Measurements from ENCODE around the gene LRRC9.
A peak's percentile ranks its signal among the peaks of the same experiment; 100 is the strongest.
"Not testable (repeated sequence)": the region's sequence is repeated elsewhere in the genome, so short reads cannot be mapped to it uniquely, and the experiment has no call there.

LRRC9 gene

DNA sequence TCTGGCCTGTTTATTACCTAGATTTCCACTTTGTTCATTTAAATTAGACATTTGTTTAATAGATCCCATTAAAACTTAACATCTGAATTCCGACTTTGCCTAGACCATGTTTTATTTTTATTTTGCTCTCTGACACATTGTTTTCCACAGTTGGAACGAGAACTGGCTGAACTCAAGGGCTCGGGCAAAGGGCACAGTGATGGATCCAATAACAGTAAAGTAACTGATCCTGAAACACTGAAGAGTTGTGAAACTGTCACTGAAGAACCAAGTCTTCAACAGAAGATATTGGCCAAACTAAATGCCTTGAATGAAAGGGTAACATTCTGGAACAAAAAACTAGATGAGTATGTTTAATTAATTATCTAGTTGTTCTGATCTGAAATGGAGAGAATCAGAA, 39.7 kb downstream of the LRRC9 start:
- no peak for DNase-seq

DNA sequence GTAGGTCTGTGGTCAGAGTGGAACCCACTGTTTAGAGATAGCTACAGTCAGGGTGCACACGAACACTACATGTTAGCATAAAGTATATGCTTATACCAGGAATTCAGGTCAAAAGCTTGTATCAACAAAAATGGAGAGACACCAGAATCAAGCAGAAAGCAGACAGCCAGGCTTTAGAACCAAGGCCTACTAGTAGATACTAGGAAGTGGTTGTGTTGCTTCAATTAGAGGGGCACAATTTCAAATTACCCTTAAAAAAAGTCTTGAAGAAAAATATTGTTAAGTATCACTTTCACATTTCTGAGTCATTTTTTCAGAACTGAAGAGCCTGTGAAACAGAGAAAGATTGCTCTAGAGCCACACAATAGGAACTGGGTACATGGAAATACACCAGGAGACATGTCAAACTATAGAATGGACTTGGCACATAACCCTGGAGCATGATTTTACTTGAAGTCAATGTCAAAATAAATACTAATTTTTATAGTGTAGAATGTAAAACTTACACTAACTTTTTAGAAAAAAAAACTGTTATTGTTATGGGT, 41.6 kb downstream of the LRRC9 start:
- no peak for DNase-seq

DNA sequence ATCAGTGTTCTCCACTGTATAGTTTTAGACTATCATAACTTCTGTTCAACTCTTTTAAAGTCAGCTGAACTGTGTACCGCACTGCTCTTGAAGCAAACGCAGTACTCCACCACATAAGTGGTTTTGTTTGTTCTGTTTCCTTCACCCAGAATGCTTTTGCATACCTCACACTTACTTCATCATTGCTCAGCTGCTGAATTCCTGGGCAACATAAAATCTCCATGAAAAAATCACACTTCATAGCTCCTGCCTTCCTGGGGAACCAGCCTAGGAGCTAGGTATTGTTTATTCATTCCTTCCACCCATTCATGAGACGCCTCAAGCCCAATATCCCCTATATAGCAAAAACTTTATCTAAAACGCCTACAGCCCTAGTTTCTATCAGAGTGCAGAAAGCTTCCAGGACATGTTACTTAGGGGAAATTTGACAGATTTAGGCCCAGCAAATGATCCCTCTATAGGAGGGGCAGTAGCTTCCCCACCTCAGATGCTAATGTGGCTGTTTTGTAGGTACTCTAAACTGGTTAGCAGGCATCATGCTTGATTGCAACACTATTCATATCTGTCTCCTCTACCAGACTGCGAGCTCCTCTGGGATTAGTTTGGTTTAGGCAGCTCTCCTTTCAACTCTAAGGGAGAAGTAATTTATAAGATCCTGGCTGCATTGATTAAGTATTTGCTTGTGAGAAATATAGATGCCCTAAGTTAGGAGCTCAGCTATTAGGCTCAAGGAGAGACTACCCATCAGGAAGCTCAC, 44.5 kb downstream of the LRRC9 start:
- DNase-seq: no peak

DNA sequence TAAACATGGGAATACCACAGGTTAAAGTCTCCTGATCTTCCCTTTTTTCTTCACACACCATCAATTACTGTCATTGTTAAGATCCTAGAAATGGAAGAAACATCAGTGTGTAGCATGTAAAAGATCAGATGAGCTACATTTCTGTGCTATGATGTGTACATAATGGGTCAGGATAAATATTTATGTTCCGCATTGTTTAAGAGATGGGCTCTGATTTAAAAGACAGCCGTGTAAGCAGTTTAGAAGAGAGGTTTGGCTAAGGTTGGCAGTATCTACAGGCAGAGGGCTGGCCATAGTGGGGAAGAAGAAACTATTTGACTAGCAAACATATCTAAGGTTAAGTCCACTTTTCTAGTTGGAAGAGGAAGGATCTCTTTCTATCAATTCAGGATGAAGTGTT, 49.4 kb downstream of the LRRC9 start:
- no peak for DNase-seq

DNA sequence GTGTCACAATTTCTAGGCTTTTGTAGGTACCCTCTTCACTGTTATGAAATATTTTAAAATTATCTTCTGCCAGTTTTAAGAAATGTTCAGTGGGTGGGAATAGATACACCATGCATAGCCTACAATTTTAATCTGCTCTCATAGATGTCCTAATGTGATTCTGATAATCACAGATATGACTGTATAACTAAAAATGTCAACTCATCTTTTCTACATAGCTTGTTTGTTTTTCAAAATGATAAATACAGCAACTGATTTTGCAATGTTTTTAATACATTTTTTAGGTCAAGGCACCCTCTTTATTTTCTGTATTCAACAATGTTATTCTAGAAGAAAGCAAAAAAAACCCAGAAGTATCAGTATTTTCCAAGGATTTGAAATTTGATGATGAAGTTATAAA, 61.6 kb downstream of the LRRC9 start:
- no peak for DNase-seq

DNA sequence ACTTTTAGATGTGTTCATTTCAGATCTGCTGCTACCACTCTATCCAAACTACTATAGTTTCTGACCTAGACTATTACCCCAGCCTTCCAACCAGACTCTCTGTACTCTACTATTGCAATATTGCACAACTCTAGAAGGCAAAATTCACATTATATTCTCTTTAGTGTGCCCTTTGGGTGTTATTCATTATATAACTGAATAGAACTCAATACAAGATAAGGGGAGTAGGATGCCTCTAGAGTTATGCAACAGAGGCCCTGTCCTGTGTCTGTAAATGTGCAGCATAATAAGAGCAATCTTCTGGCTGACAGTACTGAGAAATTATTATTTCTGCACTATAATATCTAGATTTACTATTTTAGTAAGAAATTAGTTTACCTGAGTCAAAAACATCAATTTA, 63.1 kb downstream of the LRRC9 start:
- no peak for DNase-seq

DNA sequence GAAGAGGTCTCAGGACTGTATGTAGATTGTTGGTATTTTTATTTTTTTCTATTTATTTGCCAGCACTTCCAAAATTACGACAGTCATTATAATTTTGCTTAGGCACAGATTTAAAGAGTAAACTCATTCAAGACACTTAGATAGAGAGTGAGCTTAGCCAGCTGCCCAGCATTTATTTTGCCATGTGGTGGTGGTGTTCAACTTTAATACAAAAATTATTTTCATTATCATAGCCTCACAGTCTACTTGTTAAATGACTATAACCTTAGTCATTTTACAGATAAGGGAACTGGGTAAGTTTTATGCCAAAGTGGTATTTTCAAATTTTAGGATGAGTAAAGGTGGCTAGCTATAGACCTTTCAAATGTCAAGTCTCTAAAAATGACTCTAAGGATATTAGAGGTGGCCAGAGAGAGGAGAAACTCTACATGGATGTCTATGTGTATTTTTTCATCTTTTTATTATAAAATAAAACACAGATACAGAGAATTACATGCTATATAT, 66.7 kb downstream of the LRRC9 start:
- DNase-seq: no peak

DNA sequence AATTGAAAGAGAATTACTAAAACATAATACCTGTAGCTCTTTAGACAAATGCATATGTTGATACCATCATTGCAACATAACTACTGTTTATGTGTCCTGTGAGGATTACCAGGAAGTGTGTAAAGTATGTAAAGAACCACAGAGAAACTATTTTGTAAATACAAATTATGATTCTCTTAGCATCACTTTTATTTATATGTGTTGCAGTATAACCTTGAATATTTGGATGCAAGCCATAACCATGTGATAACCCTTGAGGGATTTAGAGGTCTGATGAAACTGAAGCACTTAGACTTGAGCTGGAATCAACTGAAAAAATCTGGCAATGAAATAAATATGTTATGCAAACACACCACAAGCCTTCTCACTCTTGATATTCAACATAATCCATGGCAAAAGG, 77.5 kb downstream of the LRRC9 start:
- no peak for DNase-seq

DNA sequence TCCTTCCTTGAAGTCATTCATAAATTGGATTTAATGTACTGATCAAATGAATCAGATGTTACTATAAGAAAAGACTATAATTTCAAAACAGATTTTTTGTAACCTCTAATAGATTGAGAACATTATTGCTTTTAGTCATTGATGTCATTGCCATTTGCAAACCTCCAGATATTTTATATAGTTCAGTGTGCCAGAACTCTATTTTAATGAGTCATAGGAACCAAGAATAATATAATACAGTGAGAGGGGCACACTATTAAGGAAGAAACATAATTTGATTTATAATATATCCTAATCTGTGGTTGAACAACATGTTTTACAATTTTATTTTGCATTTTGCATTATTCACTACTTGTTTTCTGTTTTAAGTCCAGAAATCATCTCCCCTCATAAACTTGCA, 78.0 kb downstream of the LRRC9 start:
- no peak for DNase-seq

DNA sequence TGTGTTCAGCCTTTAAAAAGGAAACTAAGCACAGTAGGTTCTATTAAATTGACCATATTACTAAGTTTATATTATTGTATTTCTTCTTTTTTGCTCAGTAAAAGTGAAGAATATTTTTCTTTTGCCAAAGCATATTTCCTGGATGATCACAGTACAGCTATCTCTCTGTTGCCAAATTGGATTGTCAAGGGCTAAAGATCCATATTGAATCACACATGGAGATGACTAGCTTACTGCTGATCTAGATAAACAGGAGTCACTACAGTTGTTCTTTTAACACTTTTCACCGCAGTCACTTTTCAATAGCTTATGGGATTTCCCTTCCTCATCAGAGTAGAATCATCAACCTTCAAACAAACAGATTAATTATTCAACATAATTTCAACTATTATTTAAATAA, 78.6 kb downstream of the LRRC9 start:
- DNase-seq: no peak

DNA sequence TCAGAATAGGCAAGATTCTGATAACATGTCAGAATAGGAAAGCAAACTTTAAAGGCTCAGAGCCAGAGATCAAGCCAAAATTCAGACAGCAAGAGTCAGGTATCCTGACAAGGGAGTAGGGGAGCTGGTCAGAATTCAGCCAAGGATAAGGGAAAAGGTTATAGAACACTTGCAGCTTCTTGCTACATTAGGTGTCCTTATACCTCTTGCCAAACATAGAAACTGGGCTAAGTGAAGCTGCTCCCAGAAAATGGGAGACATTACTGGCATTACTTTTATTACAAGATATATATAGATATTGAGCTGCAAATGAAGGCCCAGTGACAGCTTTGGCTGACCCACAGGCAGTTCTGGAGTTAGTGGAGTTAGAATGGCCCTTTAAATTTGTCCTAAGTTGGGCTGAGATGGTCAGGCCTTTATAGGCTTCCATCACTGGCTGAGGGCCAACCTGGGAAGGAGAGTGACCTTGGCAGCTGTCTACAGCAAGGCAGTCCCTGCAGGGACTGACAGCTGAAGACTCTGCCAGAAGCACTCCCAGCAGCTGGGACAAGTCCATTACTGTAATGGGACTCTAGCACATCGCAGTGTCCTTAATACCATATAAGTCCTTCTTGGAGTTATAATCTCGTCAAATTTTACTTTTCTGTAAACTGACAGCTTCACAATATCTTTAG, 83.0 kb downstream of the LRRC9 start:
- DNase-seq: no peak

DNA sequence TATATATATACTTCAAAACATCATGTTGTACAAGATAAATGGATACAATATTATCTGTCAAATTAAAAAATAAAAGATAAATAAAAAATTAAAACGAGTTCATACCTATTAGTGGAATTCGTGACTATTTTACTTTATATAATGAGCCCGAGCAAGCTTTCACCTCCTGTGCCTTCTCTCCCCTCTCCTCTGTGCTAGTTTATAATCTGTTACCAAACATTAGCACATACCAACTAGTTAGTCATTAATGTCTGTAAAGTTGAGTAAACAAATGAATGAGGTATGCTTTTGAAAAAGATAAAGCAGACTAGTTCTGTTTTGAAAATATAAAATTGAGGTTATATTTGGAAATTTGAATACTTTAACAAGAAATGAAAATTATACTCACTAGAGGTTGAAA, 84.0 kb downstream of the LRRC9 start:
- DNase-seq: no peak

DNA sequence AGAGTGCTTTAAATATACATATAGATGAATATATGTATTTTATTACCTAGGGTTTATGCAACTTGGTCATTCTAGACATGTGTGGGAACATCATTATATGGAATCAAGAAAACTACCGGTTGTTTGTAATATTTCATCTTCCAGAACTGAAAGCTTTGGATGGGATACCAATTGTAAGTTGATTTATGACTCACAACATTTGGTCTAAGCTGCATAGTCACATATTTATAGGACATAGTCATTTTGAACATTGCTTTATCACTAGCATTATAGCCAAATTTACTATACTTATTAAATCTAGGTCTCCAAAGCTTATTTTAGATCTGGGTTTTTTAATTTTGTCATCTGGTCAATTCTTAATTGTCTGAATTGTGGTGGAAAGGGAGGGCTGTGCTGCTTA, 88.1 kb downstream of the LRRC9 start:
- no peak for DNase-seq

DNA sequence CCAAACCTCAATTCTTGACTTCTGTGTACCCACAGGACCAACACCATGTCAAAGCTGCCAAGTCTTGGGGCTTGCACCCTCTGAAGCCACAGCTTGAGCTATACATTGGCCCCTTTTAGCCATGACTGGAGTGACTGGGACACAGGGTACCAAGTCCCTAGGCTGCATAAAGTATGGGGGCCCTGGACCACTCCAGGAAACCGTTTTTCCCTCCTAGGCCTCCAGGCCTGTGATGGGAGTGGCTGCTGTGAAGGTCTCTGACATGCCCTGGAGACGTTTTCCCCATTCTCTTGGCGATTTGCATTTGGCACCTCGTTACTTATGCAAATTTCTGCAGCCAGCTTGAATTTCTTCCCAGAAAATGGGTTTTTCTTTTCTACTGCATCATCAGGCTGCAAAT, 90.3 kb downstream of the LRRC9 start:
- DNase-seq: not testable (repeated sequence)

DNA sequence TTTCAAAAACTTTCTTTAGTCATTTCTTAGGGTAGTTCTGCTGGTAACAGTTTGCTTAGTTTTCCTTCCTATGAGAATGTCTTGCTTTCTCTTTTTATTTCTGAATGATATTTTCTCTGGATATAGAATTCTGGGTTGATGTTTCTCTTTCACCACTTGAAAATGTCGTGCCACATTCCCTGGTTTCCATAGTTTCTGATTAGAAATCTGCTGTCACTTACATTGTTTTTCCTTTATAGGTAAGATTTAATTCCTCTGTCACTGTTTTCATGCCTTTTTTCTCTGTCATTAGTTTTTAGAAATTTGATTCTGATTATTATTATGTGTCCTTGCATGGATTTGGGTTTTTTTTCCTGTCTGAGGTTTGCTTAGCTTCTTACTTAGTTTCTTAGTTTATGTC, 94.5 kb downstream of the LRRC9 start:
- no peak for DNase-seq

DNA sequence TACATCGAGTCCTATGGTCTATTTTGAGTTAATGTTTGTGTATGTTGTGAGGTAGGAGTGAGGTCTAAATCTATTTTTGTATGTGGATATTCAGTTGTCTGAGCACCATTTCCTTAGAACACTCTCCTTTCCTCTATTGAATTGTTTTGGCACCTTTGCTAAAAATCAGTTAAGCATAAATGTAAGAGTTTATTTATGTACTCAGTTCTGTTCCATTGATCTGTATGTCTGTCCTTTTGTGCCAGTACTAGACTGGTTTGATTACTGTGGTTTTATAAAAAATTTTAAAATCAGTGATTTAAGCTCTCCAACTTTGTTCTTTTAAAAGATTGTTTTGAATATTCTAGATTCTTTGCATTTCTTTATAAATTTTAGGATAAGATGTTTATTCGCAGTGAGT, 101.7 kb downstream of the LRRC9 start:
- DNase-seq: no peak

DNA sequence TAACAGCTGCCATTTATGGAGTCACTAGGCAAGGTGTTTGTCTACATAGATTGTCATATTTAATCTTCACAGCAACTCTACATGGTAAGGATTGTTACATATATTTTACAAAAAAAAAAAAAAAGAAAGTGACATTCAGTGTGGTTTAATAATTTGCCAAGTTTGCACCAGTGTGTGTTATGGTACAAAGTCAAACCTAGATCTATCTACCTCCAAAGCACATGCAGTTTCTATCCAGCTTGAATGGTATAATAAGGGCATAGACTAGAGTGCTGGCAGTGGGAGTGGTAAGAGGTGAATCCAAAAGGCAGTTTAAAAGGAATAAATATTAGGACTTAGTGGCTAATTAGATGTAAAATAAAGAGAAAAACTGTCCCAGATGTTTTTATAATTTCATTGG, 105.6 kb downstream of the LRRC9 start:
- no peak for DNase-seq

DNA sequence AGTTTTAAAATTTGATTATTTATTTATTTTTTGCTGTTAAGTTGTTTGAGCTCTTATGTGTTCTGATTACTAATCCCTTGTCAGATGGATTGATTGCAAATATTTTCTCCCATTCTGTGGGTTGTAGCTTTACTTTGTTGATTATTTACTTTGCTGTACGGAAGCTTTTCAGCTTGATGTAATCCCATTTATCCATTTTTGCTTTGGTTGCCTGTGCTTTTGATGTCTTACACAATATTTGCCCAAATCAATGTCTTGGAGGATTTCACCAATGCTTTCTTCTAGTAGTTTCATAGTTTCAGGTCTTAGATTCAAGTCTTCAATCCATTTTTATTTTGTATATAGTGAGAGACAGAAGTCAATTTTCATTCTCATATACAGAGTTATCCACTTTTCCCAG, 115.2 kb downstream of the LRRC9 start:
- DNase-seq: no peak

DNA sequence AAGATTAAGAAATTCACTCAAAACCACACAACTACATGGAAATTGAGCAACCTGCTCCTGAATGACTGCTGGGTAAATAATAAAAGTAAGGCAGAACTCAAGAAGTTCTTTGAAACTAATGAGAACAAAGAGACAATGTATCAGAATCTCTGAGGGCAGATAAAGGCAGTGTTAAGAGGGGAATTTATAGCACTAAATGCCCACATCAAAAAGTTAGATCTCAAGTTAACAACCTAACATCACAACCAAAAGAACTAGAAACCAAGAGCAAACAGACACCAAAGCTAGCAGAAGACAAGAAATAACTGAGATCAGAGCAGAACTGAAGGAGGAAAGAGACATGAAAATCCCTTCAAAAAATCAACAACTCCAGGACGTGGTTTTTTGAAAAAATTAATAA, 128.0 kb downstream of the LRRC9 start:
- not testable (repeated sequence) for DNase-seq

DNA sequence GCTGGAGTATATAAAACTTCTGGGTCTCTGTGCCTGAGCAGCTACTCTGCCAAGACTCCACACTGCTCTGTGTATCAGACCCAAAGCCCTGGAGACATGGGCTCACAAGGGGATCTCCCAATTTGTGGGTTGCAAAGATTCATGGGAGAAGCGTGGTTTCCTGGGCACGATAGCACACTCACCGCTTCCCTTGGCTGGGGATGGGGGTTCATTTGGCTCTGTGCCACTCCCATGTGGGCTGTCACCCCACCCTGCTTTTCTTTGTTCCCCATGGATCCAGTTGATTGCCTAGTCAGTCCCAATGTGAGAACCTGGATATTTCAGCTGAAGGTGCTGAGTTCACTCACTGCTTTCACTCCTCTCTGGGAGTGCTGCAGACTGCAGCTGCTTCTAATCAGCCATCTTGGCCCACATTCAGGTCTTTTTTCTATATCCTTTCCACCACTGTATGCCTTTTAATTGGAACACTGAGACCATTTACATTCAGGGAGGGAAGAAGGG, 131.8 kb downstream of the LRRC9 start:
- peak in 1 of 2 donors; percentile 6 for DNase-seq

DNA sequence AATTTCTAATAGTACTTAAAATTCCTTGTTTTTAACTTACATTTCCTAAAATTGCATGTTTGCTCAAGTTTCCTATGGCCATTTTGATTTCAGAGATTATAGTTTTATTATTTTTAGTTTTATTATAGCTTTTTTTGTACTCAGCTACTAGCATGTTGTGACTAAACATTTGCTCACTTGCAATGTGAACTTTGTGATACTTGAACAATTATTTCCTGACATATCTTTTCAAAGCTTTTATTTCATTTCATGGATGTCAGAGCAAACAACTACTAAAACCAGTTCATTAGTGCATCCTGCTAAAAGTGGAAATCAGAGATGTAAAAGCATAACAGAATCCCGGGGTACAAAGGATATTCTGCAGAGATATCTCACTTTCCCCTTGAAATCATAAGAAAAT, 138.1 kb downstream of the LRRC9 start:
- DNase-seq: no peak

DNA sequence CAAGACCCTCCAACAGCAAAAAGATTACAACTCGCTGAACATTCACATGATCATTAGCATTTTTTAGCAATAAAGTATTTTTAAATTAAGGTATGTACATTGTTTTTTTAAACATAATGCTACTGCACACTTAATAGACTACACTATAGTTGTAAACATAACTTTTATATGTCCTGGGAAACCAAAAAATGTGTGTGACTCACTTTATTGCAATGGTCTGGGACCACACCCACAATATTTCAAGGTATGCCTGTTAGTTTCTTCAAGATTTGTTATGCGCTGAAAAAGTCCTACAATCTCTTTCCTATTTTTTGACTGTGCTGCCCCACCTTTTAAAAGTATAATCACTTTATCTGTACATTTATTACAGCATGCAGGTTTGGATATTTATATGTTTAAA, 141.4 kb downstream of the LRRC9 start:
- no peak for DNase-seq

DNA sequence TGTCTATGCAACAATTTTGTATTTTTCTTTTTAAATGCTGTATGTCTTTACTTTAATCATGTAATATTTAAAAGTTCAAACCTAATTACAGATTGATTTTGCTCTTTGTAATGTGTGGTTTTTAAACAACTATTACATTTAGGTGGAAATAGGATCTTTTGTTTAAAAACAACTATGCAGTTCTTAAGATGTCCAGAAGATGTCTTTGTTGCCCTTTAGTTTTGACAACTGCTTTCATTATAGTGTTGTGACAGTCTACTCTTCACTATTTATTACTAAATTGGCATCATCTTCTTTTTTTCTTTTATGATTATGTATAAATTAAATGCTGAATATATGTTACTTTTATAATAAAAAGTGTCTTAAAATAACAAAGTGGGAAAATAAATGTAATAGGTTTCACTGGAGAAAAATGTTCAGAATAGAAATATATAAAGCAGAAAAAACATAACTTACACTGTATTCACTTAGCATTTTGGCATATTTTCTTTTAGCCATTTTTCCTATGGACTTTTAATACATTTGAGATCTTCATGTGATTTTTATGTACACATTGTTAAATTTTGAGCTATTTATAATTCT, 144.6 kb downstream of the LRRC9 start:
- DNase-seq: peak in 1 of 2 donors; percentile 58

DNA sequence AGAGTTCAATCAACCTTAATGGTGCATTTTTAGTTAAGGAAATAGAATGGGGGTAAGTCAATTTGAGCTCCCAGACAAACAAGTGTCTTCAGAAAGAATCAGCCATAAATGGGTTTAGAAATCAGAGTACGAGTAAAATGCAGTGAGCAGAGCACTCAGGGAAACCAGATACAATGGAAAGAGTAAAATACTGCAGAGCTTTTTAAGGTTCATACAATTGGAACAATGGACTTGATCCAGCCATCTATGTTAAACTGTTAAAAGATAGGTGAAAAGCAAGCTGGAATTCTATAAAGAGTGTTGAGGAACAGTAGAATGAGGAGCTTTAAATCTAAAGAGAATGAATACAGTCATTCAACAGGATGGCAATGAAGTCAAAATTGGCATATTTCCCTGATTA, 147.9 kb downstream of the LRRC9 start:
- no peak for DNase-seq
